HG02981 (cell line): ENCODE results near the gene ARF1.

Experiments used
- ATAC-seq: cut with Tn5 transposase; IDR thresholded peaks from one replicate; pipeline ENCODE4 v1.9.1; 2021; ENCODE audit warnings: mild to moderate bottlenecking, moderate library complexity; ENCODE audit not compliant: unreplicated experiment

ARF1 gene

GRCh38 chr1:228117335-228117734, 34.8 kb downstream of the ARF1 start:
- ATAC-seq = no peak

DNA sequence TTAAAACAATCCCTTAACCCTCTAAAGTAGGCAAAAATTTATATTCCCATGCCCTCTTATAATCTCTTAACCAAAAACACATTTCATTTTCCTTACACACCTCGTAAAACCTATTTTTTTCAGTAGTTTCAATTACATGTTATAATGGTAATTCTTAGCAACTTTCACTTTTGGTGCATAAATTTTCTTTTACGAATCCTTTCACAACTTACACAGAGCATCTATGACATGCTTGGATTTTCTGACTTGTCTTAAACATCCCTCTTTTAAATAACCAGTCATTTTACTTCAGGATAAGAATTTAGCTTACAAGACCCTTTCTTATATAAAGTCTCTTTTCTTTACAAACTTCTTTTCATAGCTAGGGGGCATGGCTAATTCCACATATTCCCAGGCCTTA, 35.5 kb downstream of the ARF1 start:
- no peak for ATAC-seq

GRCh38 chr1:228120351-228120750, 37.8 kb downstream of the ARF1 start:
- no peak for ATAC-seq

DNA sequence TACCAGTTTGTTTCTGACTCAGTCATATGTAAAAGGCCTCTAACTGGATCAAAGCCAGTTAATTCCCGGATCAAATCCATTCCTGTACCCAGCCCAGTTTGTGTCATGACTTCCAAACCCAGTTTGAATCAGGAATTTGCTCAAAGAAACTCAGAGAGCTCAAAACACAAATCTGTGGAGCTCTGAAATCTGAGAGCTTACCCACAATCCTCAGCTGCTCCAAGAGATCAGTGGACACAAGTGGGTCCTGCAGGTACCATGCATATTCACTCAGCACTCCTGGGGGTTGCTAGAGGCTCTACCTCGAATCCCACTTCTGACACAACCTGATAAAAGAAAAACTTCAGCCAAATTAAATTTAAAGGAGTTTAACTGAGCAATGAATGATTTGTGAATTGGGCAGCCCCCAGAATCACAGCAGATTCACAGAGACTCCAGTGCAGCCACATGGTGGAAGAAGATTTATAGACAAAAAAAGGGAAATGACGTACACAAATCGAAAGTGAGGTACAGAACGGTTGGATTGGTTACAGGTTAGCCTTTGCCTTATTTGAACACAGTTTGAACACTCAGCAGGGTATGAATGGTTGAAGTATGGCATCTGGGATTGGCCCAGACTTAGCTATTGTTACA, 38.5 kb downstream of the ARF1 start:
- ATAC-seq = no peak

DNA sequence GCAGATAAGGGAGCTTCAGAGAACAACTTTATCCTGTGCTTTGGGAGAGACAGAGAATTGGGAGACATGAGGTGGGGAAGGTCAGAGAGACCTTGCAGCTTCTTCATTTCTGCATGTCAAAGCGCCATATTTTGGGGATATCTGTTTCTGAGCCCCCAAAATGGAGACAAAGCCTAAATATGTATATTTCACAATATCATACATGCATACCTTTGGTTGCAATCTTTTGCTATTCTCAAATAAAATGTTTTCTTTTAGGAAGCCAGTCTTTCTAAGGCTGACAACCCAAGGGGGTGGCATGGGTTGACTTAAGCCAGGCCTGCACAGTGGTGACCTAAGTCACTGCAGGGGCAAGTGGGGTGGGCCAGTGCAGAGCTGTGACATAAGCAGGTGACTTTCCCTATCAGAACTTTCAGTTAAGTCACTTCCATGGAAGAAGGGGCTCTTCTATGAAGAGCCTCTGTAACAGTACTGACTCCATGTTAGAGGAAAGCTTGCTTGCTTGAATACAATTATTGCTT, 40.5 kb downstream of the ARF1 start:
- ATAC-seq = no peak

DNA sequence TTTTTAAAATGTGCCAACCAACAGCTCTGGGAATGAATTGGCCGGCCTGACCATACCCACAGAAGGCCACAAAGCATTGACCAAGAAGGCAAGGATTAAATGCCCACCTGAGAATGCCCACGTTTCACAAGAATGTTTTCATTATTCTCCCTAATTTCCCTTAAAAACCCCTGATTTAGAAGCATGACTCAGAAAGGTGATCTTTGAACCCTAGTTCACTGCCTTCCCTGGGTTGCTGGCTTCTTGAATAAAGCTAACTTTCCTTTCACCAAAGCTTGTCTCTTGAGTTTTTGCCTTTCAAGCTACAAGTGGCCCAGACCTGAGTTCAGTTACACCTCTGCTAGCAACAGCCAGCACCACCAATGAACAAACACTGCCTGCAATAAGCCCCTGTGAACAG, 41.0 kb downstream of the ARF1 start:
- ATAC-seq = no peak

GRCh38 chr1:228125185-228125584, 42.7 kb downstream of the ARF1 start:
- ATAC-seq = no peak

GRCh38 chr1:228131766-228132165, 49.3 kb downstream of the ARF1 start:
- ATAC-seq = no peak

GRCh38 chr1:228134591-228134990, 52.1 kb downstream of the ARF1 start:
- ATAC-seq = no peak

GRCh38 chr1:228136901-228137300, 54.4 kb downstream of the ARF1 start:
- no peak for ATAC-seq

GRCh38 chr1:228139406-228139930, 57.0 kb downstream of the ARF1 start:
- ATAC-seq = no peak

GRCh38 chr1:228139931-228140723, 57.6 kb downstream of the ARF1 start, which contains the start of gene GUK1:
GUK1 (plus strand) TSS chr1:228140279; CDS start chr1:228140303, 24 bp downstream.
- ATAC-seq = peak; percentile 92

GRCh38 chr1:228140724-228141225, 58.3 kb downstream of the ARF1 start:
- no peak for ATAC-seq

DNA sequence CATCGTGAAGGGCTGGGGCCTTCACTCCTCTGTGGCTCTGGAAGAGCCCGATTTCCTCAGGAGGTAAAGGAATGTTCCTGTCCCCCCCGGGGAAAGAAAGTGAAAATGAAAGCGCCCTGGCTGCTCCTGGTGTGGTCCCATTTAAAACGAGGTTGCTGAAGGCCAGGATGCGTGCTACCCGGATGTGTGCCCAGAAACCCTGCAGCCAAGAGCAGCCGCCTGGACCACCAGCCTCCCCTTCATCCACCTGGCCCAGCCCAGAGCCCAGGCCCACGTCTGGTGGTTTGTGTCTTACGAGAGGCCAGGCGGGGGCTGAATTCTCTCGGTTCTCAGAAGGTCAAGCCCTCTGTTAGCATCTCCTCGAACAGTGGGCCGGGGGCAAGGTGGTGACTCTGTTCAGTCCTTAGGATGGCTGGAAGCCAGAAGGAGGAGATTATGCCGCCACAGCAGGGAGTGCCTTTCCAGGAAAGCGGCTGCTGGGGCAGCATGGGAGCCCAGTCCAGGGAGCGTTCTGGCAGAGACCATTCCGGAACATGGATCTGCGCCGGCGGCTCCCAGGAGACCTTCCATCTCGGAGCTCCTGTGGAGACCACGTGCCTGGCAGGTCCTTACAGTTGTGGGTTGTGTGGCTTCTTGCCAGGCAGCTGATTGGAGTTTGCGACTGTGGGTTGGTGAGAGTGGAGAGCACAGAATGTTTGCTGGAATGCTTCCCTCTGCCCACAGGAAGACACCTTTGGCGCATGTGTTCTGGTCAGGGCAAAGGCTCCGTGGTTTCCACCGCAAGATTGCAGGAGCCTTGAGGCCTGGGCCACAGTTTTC, 58.9 kb downstream of the ARF1 start:
- no peak for ATAC-seq

DNA sequence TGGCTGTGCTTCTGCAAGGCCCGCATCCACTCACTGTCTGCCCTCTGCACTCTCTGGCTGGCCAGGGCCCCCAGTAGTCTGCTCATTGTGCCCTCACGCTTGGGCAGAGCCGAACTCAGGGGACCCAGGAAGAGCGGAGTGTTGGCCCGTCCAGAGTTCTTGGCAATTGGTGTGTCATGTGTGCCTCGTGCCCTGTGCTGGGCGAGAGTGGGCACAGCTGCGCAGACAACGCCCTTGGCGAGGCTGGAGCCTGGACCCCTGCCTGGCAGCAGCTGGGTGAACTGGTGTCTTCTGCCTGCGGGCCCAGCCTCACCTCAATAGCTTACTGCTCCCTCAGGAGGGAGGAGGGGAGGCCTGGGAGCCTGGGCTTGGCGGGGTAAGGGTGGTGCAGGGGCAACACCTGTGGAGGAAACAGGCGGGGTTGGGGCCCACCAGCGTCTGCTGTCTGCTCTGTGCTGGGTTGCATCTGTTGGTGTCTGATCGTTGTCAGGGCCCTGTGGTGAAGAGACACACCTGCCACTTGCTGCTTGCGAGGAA, 59.7 kb downstream of the ARF1 start:
- no peak for ATAC-seq

DNA sequence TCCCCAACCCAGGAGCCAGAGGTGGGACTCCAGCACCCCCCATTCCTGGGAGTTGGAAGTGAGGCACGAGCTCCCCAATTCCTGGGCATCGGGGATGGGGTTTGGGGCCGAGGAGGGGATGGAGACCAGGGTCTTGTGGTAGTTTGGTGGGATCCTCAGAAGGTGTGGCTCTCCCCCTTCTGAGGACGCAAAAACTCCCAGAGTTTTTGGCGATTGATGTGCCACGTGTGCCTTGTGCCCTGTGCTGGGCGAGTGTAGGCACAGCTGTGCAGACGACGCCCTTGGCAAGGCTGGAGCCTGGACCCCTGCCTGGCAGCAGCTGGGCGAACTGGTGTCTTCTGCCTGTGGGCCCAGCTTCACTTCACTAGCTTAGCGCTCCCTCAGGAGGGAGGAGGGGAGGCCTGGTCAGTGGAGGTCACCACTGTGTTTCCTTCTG, 60.2 kb downstream of the ARF1 start:
- ATAC-seq = no peak

DNA sequence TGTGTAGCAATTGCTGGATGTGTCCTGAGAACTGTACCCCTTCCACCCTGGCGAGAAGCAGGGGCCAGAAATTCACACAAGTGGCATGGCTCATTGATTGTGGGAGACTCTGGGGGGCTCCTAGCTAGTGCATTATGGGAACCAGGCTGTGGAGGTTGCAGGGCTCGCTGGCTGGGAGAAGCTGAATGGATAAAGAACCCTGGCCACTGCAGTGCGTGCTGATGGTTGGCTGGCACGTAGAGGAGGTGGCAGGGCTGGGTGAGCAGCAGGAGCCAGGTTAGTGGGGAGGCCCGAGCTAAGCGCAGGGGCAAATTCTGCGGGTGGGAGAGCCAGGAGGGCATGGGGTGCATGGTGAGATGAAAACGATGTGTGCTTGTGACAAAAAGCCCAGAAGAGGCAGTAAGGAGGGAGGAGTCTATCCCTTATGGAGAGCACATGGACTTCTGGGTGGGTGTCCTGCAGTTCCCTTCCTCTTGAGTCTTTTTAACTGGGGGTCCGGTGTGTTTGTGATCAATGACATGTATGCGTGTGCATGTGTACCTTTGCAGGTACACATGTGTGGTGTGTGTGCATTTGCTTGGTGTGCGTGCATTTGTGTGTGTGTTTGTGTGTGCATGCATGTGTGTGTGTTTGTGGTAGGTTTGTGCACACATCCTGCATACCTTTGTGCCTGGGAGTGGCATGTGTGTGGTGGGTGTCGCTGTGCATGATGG, 61.1 kb downstream of the ARF1 start:
- ATAC-seq = no peak

GRCh38 chr1:228144193-228144992, 61.9 kb downstream of the ARF1 start:
- ATAC-seq = no peak

- ATAC-seq = no peak
Measured at GRCh38 chr1:228144993-228145343, 62.5 kb downstream of the ARF1 start.
